ENCODE measurements around the gene STARD10. TPM values are rescaled to one million over a fixed set of nuclear protein-coding genes. Genes with fewer than 3 reads are reported as not detected.

STARD10 gene
- total RNA-seq (2021; fragmentation: NEBNext Ultra II Directional; extraction: Animal tissue kit (Norgen Biotek cat#: 25700)), result 23.7 and 25.3 TPM in 2 replicates
- 35.7 and 57.1 TPM in 2 replicates for polyA plus RNA-seq (2011; rRNA removed)
- polyA plus RNA-seq (2011; cell fraction: cytosol; rRNA removed), result 41.5 TPM
- polyA plus RNA-seq (2011; cell fraction: nucleus; rRNA removed), result 74.6 TPM
- polyA plus RNA-seq (2012, experiment 1 of 2), result 26.5 to 39.2 TPM (median 33.0 TPM) in 4 replicates
- polyA plus RNA-seq (2012, experiment 2 of 2), result 26.5 TPM
- polyA plus RNA-seq (2013, experiment 1 of 2), result 16.4 TPM
- 14.7 TPM for polyA plus RNA-seq (2013, experiment 2 of 2)
- polyA minus RNA-seq (2011; rRNA and poly(A)+ RNA removed), result 31.9 and 36.2 TPM in 2 replicates
- polyA minus RNA-seq (2011; cell fraction: cytosol; rRNA and poly(A)+ RNA removed), result 19.2 TPM
- polyA minus RNA-seq (2011; cell fraction: nucleus; rRNA and poly(A)+ RNA removed), result 19.1 TPM
- long read RNA-seq, experiment 1, partial matches to known transcripts, result 3 of 8 reads
- long read RNA-seq, experiment 1, other reads (novel, unspliced or antisense), result 0 of 8 reads
- long read RNA-seq, experiment 2, result 0 reads

- H3K36me3 ChIP-seq (ENCODE audit: control insufficient read depth in 2 of 4, insufficient read depth in 4 of 4, low read length in 3 of 4), result no peaks in the 10 kb centered on the region
- H3K27ac ChIP-seq (ENCODE audit: low read depth, low read length), result peak within 1 kb of the TSS; percentile 74; the same call in 1 of the 2 replicates
- H3K4me1 ChIP-seq (replicated peaks in 1 of 4; ENCODE audit: control insufficient read depth in 3 of 4, insufficient read depth in 4 of 4, low read length in 3 of 4), result peaks cover 0 to 13% (median 7%) of the 10 kb centered on the region in 4 experiments; a peak in 4 of 7 replicates
- 3% methylated on average over 43 of the region's 55 CpGs; no CpG with 5 or more reads in 1 of the 2 experiments for WGBS, 2 experiments (ENCODE audit: extremely low coverage in 1 of 2, insufficient coverage in 1 of 2, insufficient read length in 1 of 2, insufficient replicate concordance in 2 of 2, low coverage in 1 of 2, low lambda C conversion rate in 2 of 2, missing lambda C conversion rate in 1 of 2)
- no peak within 1 kb of the TSS for H3K23ac ChIP-seq (ENCODE audit: insufficient read length)
- H2BK20ac ChIP-seq (ENCODE audit: low read length), result no peak within 1 kb of the TSS
- H3K27me3 ChIP-seq (replicated peaks in 1 of 4; ENCODE audit: control insufficient read depth in 3 of 4, extremely low read depth in 1 of 4, insufficient read depth in 3 of 4, low read length in 3 of 4), result no peaks in the 10 kb centered on the region
- no peak within 1 kb of the TSS for H3K4ac ChIP-seq (replicated peaks; ENCODE audit: insufficient read length, low read depth, low read length)
- H2BK5ac ChIP-seq (ENCODE audit: low read depth, low read length), result peak within 1 kb of the TSS; percentile 89; the same call in 1 of the 2 replicates
- peak within 1 kb of the TSS; percentile 53 to 76 (median 64) for H3K9ac ChIP-seq (replicated peaks in 1 of 4; ENCODE audit: extremely low read depth in 1 of 4, low read depth in 3 of 4, low read length in 3 of 4)
- peak within 1 kb of the TSS; percentile 7 to 63 for H3K4me2 ChIP-seq (ENCODE audit: insufficient read depth in 1 of 2, low read depth in 2 of 2, low read length in 2 of 2)
- no peak within 1 kb of the TSS; the same call in 1 of the 2 replicates for H2BK12ac ChIP-seq (ENCODE audit: low read depth, low read length)
- CTCF ChIA-PET (ENCODE audit: partially characterized antibody), result interaction anchor here (0.5 to 4.8 kb wide), 48 partner anchors 7 to 443 kb away, joined by 3 to 105 read pairs (median 5); partner anchors contain the start of gene ARAP1
- H3K18ac ChIP-seq (ENCODE audit: extremely low read depth, low read length), result peak within 1 kb of the TSS; percentile 79
- H4K5ac ChIP-seq (ENCODE audit: insufficient read length, low read depth, low read length), result peak within 1 kb of the TSS; percentile 88
- no peaks in the 10 kb centered on the region for H4K20me1 ChIP-seq (replicated peaks in 1 of 2; ENCODE audit: control insufficient read depth in 1 of 2, insufficient read depth in 2 of 2, low read length in 2 of 2)
- no peak within 1 kb of the TSS for H2BK120ac ChIP-seq (replicated peaks; ENCODE audit: low read depth, low read length)
- H4K91ac ChIP-seq (replicated peaks; ENCODE audit: insufficient read length, low read length), result peak within 1 kb of the TSS; percentile 46
- FAIRE-seq, result peak; percentile 73
- H3K14ac ChIP-seq (ENCODE audit: insufficient read length), result no peak within 1 kb of the TSS
- peak within 1 kb of the TSS; percentile 71 for H3K56ac ChIP-seq (replicated peaks; ENCODE audit: insufficient read length, low read depth, low read length)
- H4K8ac ChIP-seq (ENCODE audit: extremely low read depth, insufficient read depth, low read length), result peak within 1 kb of the TSS; percentile 91; the same call in 1 of the 2 replicates
- no peaks in the 10 kb centered on the region for H3K23me2 ChIP-seq (ENCODE audit: low read depth, low read length)
- peak; percentile 83 to 93 for DNase-seq (ENCODE audit: low read depth in 1 of 2, low spot score in 2 of 2)
- H3K9me3 ChIP-seq (ENCODE audit: insufficient read depth in 2 of 2, low read depth in 1 of 2, low read length in 1 of 2), result no peaks in the 10 kb centered on the region
- H2AK5ac ChIP-seq (ENCODE audit: low read depth, low read length), result no peak within 1 kb of the TSS
- POLR2A ChIA-PET (ENCODE audit: partially characterized antibody), result interaction anchor here (0.7 to 2.1 kb wide), 10 partner anchors 11 to 69 kb away, joined by 3 to 8 read pairs (median 4); no protein-coding TSS in a partner anchor
- no peaks in the 10 kb centered on the region for H3K79me1 ChIP-seq (ENCODE audit: low read depth, low read length)
- peak within 1 kb of the TSS; percentile 46 to 93 (median 88) for H3K4me3 ChIP-seq (ENCODE audit: extremely low read depth in 1 of 4, insufficient read depth in 2 of 4, low read depth in 3 of 4, low read length in 4 of 4)
- peak within 1 kb of the TSS; percentile 98; the same call in 1 of the 2 replicates for H2AFZ ChIP-seq (ENCODE audit: low read length)
- H3K79me2 ChIP-seq (ENCODE audit: control insufficient read depth in 1 of 2, insufficient read depth in 2 of 2, low read length in 2 of 2), result no peaks in the 10 kb centered on the region
- peak within 1 kb of the TSS; percentile 62 for H2BK15ac ChIP-seq (ENCODE audit: low read length)
- TF ChIP-seq CHD2 (IDR thresholded peaks at IDR 0.05; ENCODE audit: low read length), result 0 out of 2 replicates have a peak, but pooled peaks have one; percentile 39
- TF ChIP-seq KDM4A (IDR thresholded peaks at IDR 0.05; ENCODE audit: low read depth, low read length, severe bottlenecking), result peak; percentile 80
- TF ChIP-seq EGR1 (IDR thresholded peaks at IDR 0.05; ENCODE audit: borderline replicate concordance, low read depth, low read length), result no peak
- no peak for TF ChIP-seq HDAC6 (IDR thresholded peaks at IDR 0.05; ENCODE audit: low read depth, low read length)
- TF ChIP-seq SIX5 (IDR thresholded peaks at IDR 0.05; ENCODE audit: low read depth, low read length), result peak; percentile 92
- peak; percentile 74 for TF ChIP-seq PHF8 (conservative IDR thresholded peaks at IDR 0.05; ENCODE audit: low read depth, low read length)
- no peak for TF ChIP-seq SUZ12 (IDR thresholded peaks at IDR 0.05; ENCODE audit: low read length)
Observed at GRCh38 chr11:72793425-72794367, at the start of gene STARD10. STARD10 (minus strand) TSS chr11:72794047; CDS start chr11:72781181, 12,866 bp downstream.

Measured in H1 (cell line).